H9 (cell line): ENCODE results near the gene FAM13C. TPM values are rescaled to one million over a fixed set of nuclear protein-coding genes. Genes with fewer than 3 reads are reported as not detected.

Source experiments
- DNase-seq: peaks from one replicate; pipeline ENCODE4 v3.0.0-alpha.2; 2017
- H2AFZ ChIP-seq: one replicate; pipeline ENCODE4 v1.6.1; 2013; ENCODE audit warnings: mild to moderate bottlenecking, low read length, control low read depth, moderate library complexity
- H2AK5ac ChIP-seq: 2 replicates; pipeline ENCODE4 v1.6.1; 2013; ENCODE audit warnings: low read length, control low read depth, mixed read lengths; ENCODE audit not compliant: insufficient read length
- H2BK120ac ChIP-seq: one replicate; pipeline ENCODE4 v1.6.1; 2013; ENCODE audit warnings: low read depth, mild to moderate bottlenecking, low read length, control low read depth, inconsistent platforms; ENCODE audit not compliant: poor library complexity, severe bottlenecking
- H2BK12ac ChIP-seq: 2 replicates; pipeline ENCODE4 v1.6.1; 2013; ENCODE audit warnings: low read length, control low read depth, mixed read lengths, low read depth; ENCODE audit not compliant: insufficient read length
- H2BK15ac ChIP-seq: 2 replicates; pipeline ENCODE4 v1.6.1; 2013; ENCODE audit warnings: low read depth, low read length, control low read depth
- H2BK20ac ChIP-seq: one replicate; pipeline ENCODE4 v1.6.1; 2013; ENCODE audit warnings: low read depth, mild to moderate bottlenecking, low read length, control low read depth, inconsistent platforms; ENCODE audit not compliant: poor library complexity, severe bottlenecking
- H2BK5ac ChIP-seq: 2 replicates; pipeline ENCODE4 v1.6.1; 2013; ENCODE audit warnings: low read length, control low read depth, mixed read lengths; ENCODE audit not compliant: insufficient read length
- H3K14ac ChIP-seq: 2 replicates; pipeline ENCODE4 v1.6.1; 2013; ENCODE audit warnings: low read length, control low read depth; ENCODE audit not compliant: insufficient read depth
- H3K18ac ChIP-seq: 2 replicates; pipeline ENCODE4 v1.6.1; 2013; ENCODE audit warnings: low read depth, mild to moderate bottlenecking, mixed read lengths, low read length, control low read depth; ENCODE audit not compliant: insufficient read length
- H3K23ac ChIP-seq: 2 replicates; pipeline ENCODE4 v1.6.1; 2013; ENCODE audit warnings: low read length, control low read depth, mixed read lengths, low read depth; ENCODE audit not compliant: insufficient read length
- H3K23me2 ChIP-seq: 2 replicates; pipeline ENCODE4 v1.6.1; 2013; ENCODE audit warnings: low read depth, mild to moderate bottlenecking, mixed read lengths, low read length, control low read depth; ENCODE audit not compliant: insufficient read length, poor library complexity, severe bottlenecking
- H3K27ac ChIP-seq: 2 replicates; pipeline ENCODE4 v1.5.1; 2013; ENCODE audit warnings: low read length, control low read depth, mixed read lengths, low read depth; ENCODE audit not compliant: insufficient read length
- H3K27me3 ChIP-seq: 2 replicates; pipeline ENCODE4 v1.6.1; 2013; ENCODE audit warnings: low read length, control low read depth, inconsistent platforms; ENCODE audit not compliant: insufficient read depth
- H3K4ac ChIP-seq: 2 replicates; pipeline ENCODE4 v1.6.1; 2013; ENCODE audit warnings: low read depth, mild to moderate bottlenecking, control low read depth, inconsistent platforms, low read length, moderate library complexity
- H3K4me1 ChIP-seq: 2 replicates; pipeline ENCODE4 v1.6.1; 2013; ENCODE audit warnings: low read length, control low read depth, inconsistent platforms; ENCODE audit not compliant: insufficient read depth
- H3K4me2 ChIP-seq: 2 replicates; pipeline ENCODE4 v1.6.1; 2013; ENCODE audit warnings: low read length, control low read depth, mixed read lengths; ENCODE audit not compliant: insufficient read length, insufficient read depth
- H3K56ac ChIP-seq: 2 replicates; pipeline ENCODE4 v1.6.1; 2013; ENCODE audit warnings: low read depth, mild to moderate bottlenecking, mixed read lengths, low read length, control low read depth; ENCODE audit not compliant: insufficient read length
- H3K79me1 ChIP-seq: 2 replicates; pipeline ENCODE4 v1.6.1; 2013; ENCODE audit warnings: low read depth, mild to moderate bottlenecking, moderate library complexity, low read length, control low read depth, inconsistent platforms; ENCODE audit not compliant: insufficient read depth, poor library complexity, severe bottlenecking
- H3K79me2 ChIP-seq: 2 replicates; pipeline ENCODE4 v1.6.1; 2013; ENCODE audit warnings: low read length, control low read depth, inconsistent platforms; ENCODE audit not compliant: insufficient read depth
- H3K9ac ChIP-seq: 2 replicates; pipeline ENCODE4 v1.6.1; 2013; ENCODE audit warnings: low read length, control low read depth, mixed read lengths; ENCODE audit not compliant: insufficient read length; ENCODE audit errors: extremely low read depth
- H3K9me3 ChIP-seq: one replicate; pipeline ENCODE4 v1.6.1; 2013; ENCODE audit warnings: low read depth, low read length, inconsistent platforms; ENCODE audit not compliant: control insufficient read depth
- H3T11ph ChIP-seq: one replicate; pipeline ENCODE4 v1.6.1; 2013; ENCODE audit warnings: mild to moderate bottlenecking, low read length, control low read depth, inconsistent platforms
- H4K20me1 ChIP-seq: one replicate; pipeline ENCODE4 v1.6.1; 2013; ENCODE audit not compliant: control insufficient read depth, insufficient read length, insufficient read depth
- H4K5ac ChIP-seq: 2 replicates; pipeline ENCODE4 v1.6.1; 2013; ENCODE audit warnings: low read depth, mild to moderate bottlenecking, mixed read lengths, low read length, control low read depth; ENCODE audit not compliant: insufficient read length
- H4K8ac ChIP-seq: replicated peaks from 2 replicates; pipeline ENCODE4 v1.6.1; 2013; ENCODE audit warnings: low read length, control low read depth, mixed read lengths, low read depth; ENCODE audit not compliant: insufficient read length
- H4K91ac ChIP-seq: 2 replicates; pipeline ENCODE4 v1.6.1; 2013; ENCODE audit warnings: low read depth, mild to moderate bottlenecking, moderate library complexity, mixed read lengths, low read length, control low read depth; ENCODE audit not compliant: insufficient read length
- H3K27ac Mint-ChIP-seq, 3 experiments: 2 replicates in 2 of 3; 3 replicates in 1 of 3; pipeline ENCODE4 v1.8.0; 2020 to 2021; ENCODE audit warnings: mixed read lengths in 3 of 3, mild to moderate bottlenecking in 1 of 3, moderate library complexity in 1 of 3
- H3K27me3 Mint-ChIP-seq: 2 replicates; pipeline ENCODE4 v1.8.0; 2021; ENCODE audit warnings: low read depth, mild to moderate bottlenecking, moderate library complexity, mixed read lengths
- H3K36me3 Mint-ChIP-seq, 3 experiments: 2 replicates in 2 of 3; 3 replicates in 1 of 3; pipeline ENCODE4 v1.8.0; 2020 to 2021; ENCODE audit warnings: low read depth in 3 of 3, mixed read lengths in 3 of 3; ENCODE audit not compliant: insufficient read depth in 1 of 3
- H3K4me1 Mint-ChIP-seq, 2 experiments: 2 replicates each; pipeline ENCODE4 v1.8.0; 2020; ENCODE audit warnings: mixed read lengths in 2 of 2
- H3K4me3 Mint-ChIP-seq, 2 experiments: 2 replicates in 1 of 2; 3 replicates in 1 of 2; pipeline ENCODE4 v1.8.0; 2020 to 2021; ENCODE audit warnings: mild to moderate bottlenecking in 2 of 2, mixed read lengths in 2 of 2, moderate library complexity in 1 of 2
- H3K9me3 Mint-ChIP-seq, 2 experiments: 2 replicates in 1 of 2; 3 replicates in 1 of 2; pipeline ENCODE4 v1.8.0; 2020; ENCODE audit warnings: mild to moderate bottlenecking in 2 of 2, mixed read lengths in 2 of 2, moderate library complexity in 1 of 2
- CTCF ChIP-seq: fragments of 200-600 bp; sonication (generic); conservative IDR thresholded peaks from 3 replicates; pipeline ENCODE4 v1.8.0; 2021; ENCODE audit warnings: antibody characterized with exemption, mild to moderate bottlenecking
- WGBS: extraction: QIAGEN DNeasy Blood & Tissue Kit; methylation state at CpG from one replicate; pipeline ENCODE4 v1.1.7; 2013; ENCODE audit warnings: missing lambda C conversion rate, low lambda C conversion rate, mixed read lengths; ENCODE audit not compliant: insufficient read length; ENCODE audit errors: extremely low coverage; 5-methylcytosine and 5-hydroxymethylcytosine counted together
- total RNA-seq: library from RNA; stranded (reverse); gene quantifications from 2 replicates; pipeline ENCODE4 v1.2.1, GENCODE V29; 2021

FAM13C gene
- total RNA-seq, 1 experiment from 2014 or later = 0.31 TPM

DNA sequence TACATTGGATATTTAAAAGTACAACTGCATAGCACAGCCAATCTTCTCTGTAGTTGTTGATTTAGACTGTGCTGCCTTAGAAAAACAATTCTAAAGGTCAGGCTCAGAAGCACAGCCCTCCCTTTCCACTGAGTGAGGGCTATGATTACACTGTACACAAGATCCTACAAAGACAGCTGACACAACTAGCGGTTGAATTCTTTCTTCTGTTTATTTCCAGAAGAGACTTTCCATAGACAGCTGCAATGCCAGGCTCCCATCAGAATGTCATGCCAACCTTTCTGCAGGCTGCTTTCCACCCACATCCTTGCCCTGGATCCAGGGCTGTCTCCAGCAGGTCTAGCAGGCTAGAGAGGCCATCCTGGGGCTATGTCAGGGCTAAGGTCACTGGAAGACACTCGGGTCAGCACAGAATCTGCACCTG, 39.3 kb downstream of the FAM13C start:
- no peaks in the 10 kb centered on the region for H3K9me3 ChIP-seq
- no CpG with 5 or more reads among the region's 2 CpGs for WGBS
- H3K4me3 Mint-ChIP-seq = no peak overlapping the region

More for the DNA sequence above, 39.3 kb downstream of the FAM13C start:
- Mint-ChIP-seq H3K27ac (no peak overlapping the region), H3K4me1 (peaks cover 0 to 14% of the 10 kb centered on the region in 2 experiments; a peak in 2 of 4 replicates), H3K27me3 (peaks cover 4% of the 10 kb centered on the region; the same call in 1 of the 2 replicates), H3K9me3 (peaks cover 1 to 3% of the 10 kb centered on the region in 2 experiments; a peak in 2 of 5 replicates), H3K36me3 (0 out of 7 replicates have a peak, but pooled peaks cover 0 to 4% (median 0%) of the 10 kb centered on the region in 3 experiments)
- Histone ChIP-seq H3K79me2 (no peaks in the 10 kb centered on the region), H4K91ac (no peak overlapping the region), H3K18ac (no peak overlapping the region), H2AK5ac (no peak overlapping the region), H2BK15ac (no peak overlapping the region), H2AFZ (no peak overlapping the region), H3K27ac (no peak overlapping the region), H3K79me1 (no peaks in the 10 kb centered on the region), H3K56ac (no peak overlapping the region), H4K20me1 (no peaks in the 10 kb centered on the region), H3T11ph (no peak overlapping the region), H2BK12ac (no peak overlapping the region), H3K27me3 (no peaks in the 10 kb centered on the region), H3K14ac (no peak overlapping the region), H3K4me2 (no peak overlapping the region), H4K5ac (no peak overlapping the region), H3K4ac (no peak overlapping the region), H3K23ac (no peak overlapping the region), H4K8ac (no peak overlapping the region), H3K9ac (no peak overlapping the region), H3K4me1 (no peaks in the 10 kb centered on the region), H2BK20ac (no peak overlapping the region), H3K23me2 (no peaks in the 10 kb centered on the region), H2BK120ac (no peak overlapping the region), H2BK5ac (no peak overlapping the region)
- TF ChIP-seq CTCF = no peak
- DNase-seq = no peak
